Astrocyte (in vitro differentiated cells and primary cell): ENCODE results near the gene DPH1. TPM values are rescaled to one million over a fixed set of nuclear protein-coding genes. Genes with fewer than 3 reads are reported as not detected.

Experiments used
- DNase-seq: peaks from one replicate; pipeline ENCODE4 v3.0.0-alpha.2; 2010; ENCODE audit warnings: low read depth
- FAIRE-seq: peaks from 2 replicates; lab custom pipeline; 2011; peaks lifted over from hg19 to GRCh38; lab: Jason Lieb, UNC
- H2AFZ ChIP-seq: 2 replicates; pipeline ENCODE4 v1.6.0; 2012; ENCODE audit warnings: low read depth, low read length, inconsistent platforms
- H3K27ac ChIP-seq: 2 replicates; pipeline ENCODE4 v1.5.1; 2011; ENCODE audit warnings: low read depth, low read length, inconsistent platforms
- H3K27me3 ChIP-seq: 2 replicates; pipeline ENCODE4 v1.6.0; 2011; ENCODE audit warnings: low read length, inconsistent platforms; ENCODE audit not compliant: insufficient read depth
- H3K36me3 ChIP-seq: 2 replicates; pipeline ENCODE4 v1.5.1; 2011; ENCODE audit warnings: low read length, inconsistent platforms; ENCODE audit not compliant: insufficient read depth
- H3K4me1 ChIP-seq: 2 replicates; pipeline ENCODE4 v1.5.1; 2011; ENCODE audit warnings: low read length, inconsistent platforms; ENCODE audit not compliant: insufficient read depth
- H3K4me2 ChIP-seq: 2 replicates; pipeline ENCODE4 v1.6.0; 2012; ENCODE audit warnings: low read length, inconsistent platforms
- H3K4me3 ChIP-seq: 2 replicates; pipeline ENCODE4 v1.5.1; 2011; ENCODE audit warnings: low read depth, mild to moderate bottlenecking, low read length, inconsistent platforms; ENCODE audit not compliant: insufficient read depth
- H3K79me2 ChIP-seq: 2 replicates; pipeline ENCODE4 v1.6.0; 2012; ENCODE audit warnings: mild to moderate bottlenecking, low read length, inconsistent platforms; ENCODE audit not compliant: insufficient read depth
- H3K9ac ChIP-seq: 2 replicates; pipeline ENCODE4 v1.6.0; 2012; ENCODE audit warnings: mild to moderate bottlenecking, low read length, inconsistent platforms
- H3K9me3 ChIP-seq: 2 replicates; pipeline ENCODE4 v1.5.1; 2012; ENCODE audit warnings: low read depth, mild to moderate bottlenecking, low read length, inconsistent platforms; ENCODE audit not compliant: insufficient read depth
- H4K20me1 ChIP-seq: 2 replicates; pipeline ENCODE4 v1.6.0; 2012; ENCODE audit warnings: low read length, inconsistent platforms; ENCODE audit not compliant: insufficient read depth
- H3K27ac Mint-ChIP-seq: one replicate; pipeline ENCODE4 v1.8.0; 2021; ENCODE audit warnings: mild to moderate bottlenecking, mixed read lengths; ENCODE audit not compliant: unreplicated experiment
- H3K27me3 Mint-ChIP-seq: one replicate; pipeline ENCODE4 v1.8.0; 2021; ENCODE audit warnings: low read depth, mixed read lengths; ENCODE audit not compliant: unreplicated experiment
- H3K36me3 Mint-ChIP-seq: one replicate; pipeline ENCODE4 v1.8.0; 2021; ENCODE audit warnings: low read depth, mixed read lengths; ENCODE audit not compliant: unreplicated experiment
- H3K4me1 Mint-ChIP-seq: one replicate; pipeline ENCODE4 v1.8.0; 2021; ENCODE audit warnings: low read depth, mixed read lengths; ENCODE audit not compliant: unreplicated experiment
- H3K4me3 Mint-ChIP-seq: one replicate; pipeline ENCODE4 v1.8.0; 2021; ENCODE audit warnings: mild to moderate bottlenecking, moderate library complexity, mixed read lengths; ENCODE audit not compliant: unreplicated experiment
- H3K9me3 Mint-ChIP-seq: one replicate; pipeline ENCODE4 v1.8.0; 2021; ENCODE audit warnings: mild to moderate bottlenecking, mixed read lengths; ENCODE audit not compliant: unreplicated experiment
- EZH2 ChIP-seq: IDR thresholded peaks from 2 replicates; pipeline ENCODE4 v1.6.1; 2012; ENCODE audit warnings: mild to moderate bottlenecking, low read length, inconsistent platforms; ENCODE audit not compliant: insufficient read depth
- total RNA-seq: library from RNA; stranded (reverse); gene quantifications from 2 replicates; pipeline ENCODE4 v1.2.1, GENCODE V29; 2021
- TF ChIP-seq, protein P1 (sequence below): IDR thresholded peaks from 2 replicates; pipeline ENCODE4 v1.5.1; 2011; ENCODE audit warnings: low read depth, mild to moderate bottlenecking, inconsistent platforms, low read length, moderate library complexity; ENCODE audit not compliant: insufficient read depth

Gene DPH1
- total RNA-seq, 1 donor from 2014 or later: 25.8 TPM

DNA sequence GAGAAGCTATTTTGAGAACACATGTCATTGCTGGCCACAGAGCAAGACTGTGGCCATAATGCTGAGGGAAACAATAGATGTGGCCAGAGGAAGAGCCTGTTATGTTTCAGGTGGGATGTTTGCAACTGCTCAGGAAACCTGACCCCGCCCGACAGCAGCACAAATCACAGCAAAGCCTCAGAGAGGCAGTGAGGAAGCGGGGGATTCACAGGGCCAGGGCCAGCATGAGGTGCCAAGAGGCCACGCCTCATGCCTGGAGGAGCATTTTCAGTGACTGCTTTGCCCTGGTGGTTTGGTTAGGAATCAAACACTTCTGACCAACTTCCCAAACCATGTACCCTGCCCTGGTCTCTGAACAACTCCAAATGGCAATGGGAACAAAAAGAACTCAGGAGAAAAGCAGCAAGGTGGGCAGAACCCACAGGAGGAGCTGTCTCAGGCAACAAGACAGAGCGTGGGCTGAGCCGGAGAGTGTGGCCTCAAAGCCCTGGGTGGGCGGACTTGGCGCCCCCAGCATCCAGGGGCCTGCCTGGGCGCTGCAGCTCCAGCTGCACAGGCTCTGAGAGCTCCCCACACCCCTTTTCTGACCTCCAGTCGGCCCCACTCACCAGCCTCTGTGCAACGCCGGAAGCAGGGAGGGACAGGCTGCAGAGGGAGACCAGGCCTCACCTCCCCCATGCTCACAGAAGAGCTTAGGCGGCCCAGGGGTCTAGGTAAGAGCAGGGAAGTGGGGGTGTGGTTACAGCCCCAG, 45.6 kb downstream of the DPH1 start:
- Histone ChIP-seq H3K9ac (peak overlapping the region; percentile 7), H4K20me1 (no peaks in the 10 kb centered on the region), H3K27ac (peak overlapping the region; percentile 44), H3K27me3 (no peaks in the 10 kb centered on the region), H3K4me3 (no peak overlapping the region), H3K9me3 (no peaks in the 10 kb centered on the region), H3K4me1 (peaks cover 33% of the 10 kb centered on the region), H3K79me2 (no peaks in the 10 kb centered on the region), H2AFZ (no peak overlapping the region), H3K36me3 (no peaks in the 10 kb centered on the region), H3K4me2 (peak overlapping the region; percentile 12)
- TF ChIP-seq EZH2: no peak
- TF ChIP-seq, protein P1, sequence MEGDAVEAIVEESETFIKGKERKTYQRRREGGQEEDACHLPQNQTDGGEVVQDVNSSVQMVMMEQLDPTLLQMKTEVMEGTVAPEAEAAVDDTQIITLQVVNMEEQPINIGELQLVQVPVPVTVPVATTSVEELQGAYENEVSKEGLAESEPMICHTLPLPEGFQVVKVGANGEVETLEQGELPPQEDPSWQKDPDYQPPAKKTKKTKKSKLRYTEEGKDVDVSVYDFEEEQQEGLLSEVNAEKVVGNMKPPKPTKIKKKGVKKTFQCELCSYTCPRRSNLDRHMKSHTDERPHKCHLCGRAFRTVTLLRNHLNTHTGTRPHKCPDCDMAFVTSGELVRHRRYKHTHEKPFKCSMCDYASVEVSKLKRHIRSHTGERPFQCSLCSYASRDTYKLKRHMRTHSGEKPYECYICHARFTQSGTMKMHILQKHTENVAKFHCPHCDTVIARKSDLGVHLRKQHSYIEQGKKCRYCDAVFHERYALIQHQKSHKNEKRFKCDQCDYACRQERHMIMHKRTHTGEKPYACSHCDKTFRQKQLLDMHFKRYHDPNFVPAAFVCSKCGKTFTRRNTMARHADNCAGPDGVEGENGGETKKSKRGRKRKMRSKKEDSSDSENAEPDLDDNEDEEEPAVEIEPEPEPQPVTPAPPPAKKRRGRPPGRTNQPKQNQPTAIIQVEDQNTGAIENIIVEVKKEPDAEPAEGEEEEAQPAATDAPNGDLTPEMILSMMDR: no peak
- H3K4me3 Mint-ChIP-seq: no peak overlapping the region
- H3K27ac Mint-ChIP-seq: no peak overlapping the region
- no peaks in the 10 kb centered on the region for H3K27me3 Mint-ChIP-seq
- FAIRE-seq (no peak), DNase-seq (peak; percentile 64)
- no peaks in the 10 kb centered on the region for H3K9me3 Mint-ChIP-seq
- H3K36me3 Mint-ChIP-seq: peaks cover 37% of the 10 kb centered on the region
- H3K4me1 Mint-ChIP-seq: peaks cover 24% of the 10 kb centered on the region

- DNase-seq (peak; percentile 28), FAIRE-seq (no peak)
- no peaks in the 10 kb centered on the region for H3K27me3 Mint-ChIP-seq
- no peak overlapping the region for H3K27ac Mint-ChIP-seq
- Histone ChIP-seq H2AFZ (no peak overlapping the region), H3K9me3 (no peaks in the 10 kb centered on the region), H3K4me1 (peaks cover 31% of the 10 kb centered on the region), H4K20me1 (no peaks in the 10 kb centered on the region), H3K4me3 (no peak overlapping the region), H3K4me2 (peak overlapping the region; percentile 12), H3K9ac (peak overlapping the region; percentile 7), H3K27ac (peak overlapping the region; percentile 3), H3K27me3 (no peaks in the 10 kb centered on the region), H3K79me2 (no peaks in the 10 kb centered on the region), H3K36me3 (peaks cover 4% of the 10 kb centered on the region)
- no peaks in the 10 kb centered on the region for H3K9me3 Mint-ChIP-seq
- H3K36me3 Mint-ChIP-seq: peaks cover 33% of the 10 kb centered on the region
- peaks cover 25% of the 10 kb centered on the region for H3K4me1 Mint-ChIP-seq
- H3K4me3 Mint-ChIP-seq: no peak overlapping the region
- TF ChIP-seq EZH2: no peak
- TF ChIP-seq, protein P1: no peak
Measured at GRCh38 chr17:2076087-2076984, 46.4 kb downstream of the DPH1 start.
